Loucy (cell line): ENCODE measurements around the gene KLK12.

Source experiments
- H2AFZ ChIP-seq: fragments of 200-600 bp; sonication (generic); 2 replicates; pipeline ENCODE4 v1.6.0; 2016; ENCODE audit warnings: antibody characterized with exemption, mild to moderate bottlenecking, low read length, moderate library complexity
- H3F3A ChIP-seq: fragments of 200-600 bp; 2 replicates; pipeline ENCODE4 v1.6.0; 2016; ENCODE audit warnings: antibody characterized with exemption, low read depth, mild to moderate bottlenecking
- H3K27me3 ChIP-seq: fragments of 200-600 bp; sonication (generic); 2 replicates; pipeline ENCODE4 v1.6.1; 2014; ENCODE audit warnings: low read length, mild to moderate bottlenecking; ENCODE audit not compliant: insufficient read depth, poor library complexity, severe bottlenecking
- H3K36me3 ChIP-seq: fragments of 200-600 bp; sonication (generic); 2 replicates; pipeline ENCODE4 v1.6.1; 2016; ENCODE audit warnings: low read length; ENCODE audit not compliant: insufficient read depth
- H3K4me1 ChIP-seq: fragments of 200-600 bp; sonication (generic); 2 replicates; pipeline ENCODE4 v1.5.1; 2014; ENCODE audit warnings: low read length, mild to moderate bottlenecking; ENCODE audit not compliant: insufficient read depth, poor library complexity, severe bottlenecking
- H3K4me2 ChIP-seq: fragments of 200-600 bp; sonication (generic); 2 replicates; pipeline ENCODE4 v1.6.0; 2014; ENCODE audit warnings: antibody characterized with exemption, low read length, low read depth, mild to moderate bottlenecking; ENCODE audit not compliant: poor library complexity, severe bottlenecking
- H3K4me3 ChIP-seq: fragments of 200-600 bp; sonication (generic); 2 replicates; pipeline ENCODE4 v1.5.1; 2014; ENCODE audit warnings: low read length, mild to moderate bottlenecking, mixed read lengths; ENCODE audit not compliant: poor library complexity, severe bottlenecking
- H3K79me2 ChIP-seq: fragments of 200-600 bp; sonication (generic); 2 replicates; pipeline ENCODE4 v1.6.1; 2014; ENCODE audit warnings: low read length; ENCODE audit not compliant: insufficient read depth
- H3K9ac ChIP-seq: fragments of 200-600 bp; sonication (generic); 2 replicates; pipeline ENCODE4 v1.6.0; 2014; ENCODE audit warnings: mild to moderate bottlenecking, low read depth, low read length, moderate library complexity; ENCODE audit not compliant: poor library complexity, severe bottlenecking
- H3K9me2 ChIP-seq: fragments of 200-600 bp; sonication (generic); replicated peaks from 2 replicates; pipeline ENCODE4 v1.6.1; 2016; ENCODE audit warnings: low read depth, low read length, mixed read lengths
- H3K9me3 ChIP-seq: fragments of 200-600 bp; sonication (generic); 2 replicates; pipeline ENCODE4 v1.6.1; 2014; ENCODE audit warnings: mild to moderate bottlenecking, antibody characterized with exemption, low read length, low read depth; ENCODE audit not compliant: insufficient read depth
- H4K20me1 ChIP-seq: fragments of 200-600 bp; sonication (generic); 2 replicates; pipeline ENCODE4 v1.6.0; 2014; ENCODE audit warnings: antibody characterized with exemption, low read length, mild to moderate bottlenecking; ENCODE audit not compliant: insufficient read depth, poor library complexity, severe bottlenecking
- CTCF ChIP-seq: fragments of 200-600 bp; sonication (generic); conservative IDR thresholded peaks from 2 replicates; pipeline ENCODE4 v1.5.1; 2014; ENCODE audit warnings: mild to moderate bottlenecking, antibody characterized with exemption, low read length
- EZH2phosphoT487 ChIP-seq: fragments of 200-600 bp; IDR thresholded peaks from 2 replicates; pipeline ENCODE4 v1.6.1; 2018; ENCODE audit warnings: antibody characterized with exemption, mild to moderate bottlenecking, moderate library complexity, borderline replicate concordance

The KLK12 gene

GRCh38 chr19:51012661-51013190 lies 22.1 kb downstream of the KLK12 start:
- no peaks in the 10 kb centered on the region for H3K27me3 ChIP-seq
- H3K36me3 ChIP-seq: no peaks in the 10 kb centered on the region
- H3K4me2 ChIP-seq: no peak overlapping the region
- no peak for TF ChIP-seq CTCF
- TF ChIP-seq EZH2phosphoT487: no peak
- H3K4me3 ChIP-seq: no peak overlapping the region
- no peaks in the 10 kb centered on the region for H4K20me1 ChIP-seq
- H2AFZ ChIP-seq: no peak overlapping the region
- no peaks in the 10 kb centered on the region for H3K9me2 ChIP-seq
- no peak overlapping the region for H3K9ac ChIP-seq
- no peaks in the 10 kb centered on the region for H3K4me1 ChIP-seq
- H3K9me3 ChIP-seq: no peaks in the 10 kb centered on the region
- no peaks in the 10 kb centered on the region for H3K79me2 ChIP-seq
- no peaks in the 10 kb centered on the region for H3F3A ChIP-seq

- H3K9ac ChIP-seq: no peak overlapping the region
- H3K9me2 ChIP-seq: no peaks in the 10 kb centered on the region
- H3K27me3 ChIP-seq: no peaks in the 10 kb centered on the region
- H4K20me1 ChIP-seq: no peaks in the 10 kb centered on the region
- no peaks in the 10 kb centered on the region for H3K9me3 ChIP-seq
- no peaks in the 10 kb centered on the region for H3K4me1 ChIP-seq
- H3K4me2 ChIP-seq: no peak overlapping the region
- H3F3A ChIP-seq: no peaks in the 10 kb centered on the region
- H2AFZ ChIP-seq: no peak overlapping the region
- no peak overlapping the region for H3K4me3 ChIP-seq
- H3K79me2 ChIP-seq: no peaks in the 10 kb centered on the region
- no peaks in the 10 kb centered on the region for H3K36me3 ChIP-seq
- TF ChIP-seq CTCF: no peak
- TF ChIP-seq EZH2phosphoT487: no peak
Observed at GRCh38 chr19:51010066-51010795, 24.6 kb downstream of the KLK12 start.

DNA sequence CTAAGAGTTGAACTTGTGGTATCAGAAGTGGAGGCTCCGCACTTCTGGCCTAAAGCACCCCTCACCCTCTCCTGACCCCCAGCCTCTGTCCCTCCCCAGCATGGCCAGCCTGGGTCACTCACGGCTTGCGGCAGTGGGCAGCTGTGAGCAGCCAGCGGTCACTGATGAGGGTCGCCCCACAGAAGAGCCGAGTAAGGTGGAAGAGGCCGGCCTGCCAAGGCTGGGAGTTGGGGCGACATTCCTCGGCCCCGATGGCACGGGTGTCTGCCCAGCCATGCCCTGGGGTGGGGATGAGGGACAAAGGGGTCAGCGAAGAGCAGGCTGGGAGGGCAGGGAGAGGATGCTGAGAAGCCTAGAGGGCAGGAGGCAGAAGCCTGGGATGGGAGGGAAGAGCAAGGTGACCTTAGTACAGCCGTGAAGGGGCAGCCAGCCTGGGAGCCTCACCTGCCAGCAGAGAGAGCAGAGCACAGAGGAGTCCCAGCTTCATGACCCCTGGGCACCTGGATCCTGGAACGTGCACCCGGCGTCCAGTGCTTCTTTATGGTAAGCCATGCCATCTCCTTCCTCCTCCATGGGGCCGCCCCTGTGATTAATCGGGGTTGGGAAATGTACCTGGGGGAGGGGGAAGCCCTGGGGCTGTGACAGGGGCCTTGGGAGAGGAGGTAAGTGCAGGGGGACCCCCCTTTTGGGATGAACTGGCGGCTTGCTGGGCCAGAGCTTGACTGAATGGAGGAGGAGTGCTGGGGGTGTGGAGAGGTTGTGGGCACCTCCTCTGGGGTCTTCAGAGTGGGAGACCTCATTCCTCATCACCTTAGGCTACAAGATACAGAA lies 25.5 kb downstream of the KLK12 start:
- Histone ChIP-seq H3K79me2 (no peaks in the 10 kb centered on the region), H2AFZ (no peak overlapping the region), H3K4me2 (no peak overlapping the region), H3K9me3 (no peaks in the 10 kb centered on the region), H4K20me1 (no peaks in the 10 kb centered on the region), H3K9ac (no peak overlapping the region), H3K27me3 (no peaks in the 10 kb centered on the region), H3K9me2 (no peaks in the 10 kb centered on the region), H3K36me3 (no peaks in the 10 kb centered on the region), H3K4me3 (no peak overlapping the region), H3F3A (no peaks in the 10 kb centered on the region), H3K4me1 (no peaks in the 10 kb centered on the region)
- TF ChIP-seq CTCF: no peak
